Endothelial cell of umbilical vein (primary cell): Measurements from ENCODE around the gene SFT2D2.

Source experiments
- CTCF ChIP-seq, 2 donors: IDR thresholded peaks; 1 replicate in 1 of 2; 2 replicates in 1 of 2; pipeline ENCODE4 v1.5.1; 2011; ENCODE audit warnings: low read length in 2 of 2, mild to moderate bottlenecking in 2 of 2, moderate library complexity in 2 of 2, control low read depth in 1 of 2, inconsistent platforms in 1 of 2, low read depth in 1 of 2; ENCODE audit not compliant: insufficient read depth in 1 of 2; ENCODE audit errors: extremely low read depth in 1 of 2
- EZH2 ChIP-seq: IDR thresholded peaks from 2 replicates; pipeline ENCODE4 v1.6.1; 2012; ENCODE audit warnings: borderline replicate concordance, low read depth, mild to moderate bottlenecking, moderate library complexity, low read length, inconsistent platforms; ENCODE audit not compliant: severe bottlenecking
- FOS ChIP-seq: IDR thresholded peaks from 2 replicates; pipeline ENCODE4 v1.6.1; 2011; ENCODE audit warnings: mild to moderate bottlenecking, low read length, moderate library complexity, borderline replicate concordance; ENCODE audit not compliant: insufficient read depth
- GATA2 ChIP-seq: IDR thresholded peaks from 2 replicates; pipeline ENCODE4 v1.7.0; 2011; ENCODE audit warnings: low read depth, mild to moderate bottlenecking, moderate library complexity, mixed read lengths, low read length; ENCODE audit not compliant: insufficient read length, insufficient read depth
- JUN ChIP-seq: IDR thresholded peaks from 2 replicates; pipeline ENCODE4 v1.6.1; 2011; ENCODE audit warnings: borderline replicate concordance, low read depth; ENCODE audit not compliant: insufficient read length, insufficient read depth
- MAX ChIP-seq: IDR thresholded peaks from 2 replicates; pipeline ENCODE4 v1.6.1; 2011; ENCODE audit not compliant: insufficient read depth, insufficient read length
- MYC ChIP-seq: IDR thresholded peaks from one replicate; pipeline ENCODE4 v1.6.1; 2011; ENCODE audit warnings: mild to moderate bottlenecking, low read depth, low read length
- POLR2A ChIP-seq: IDR thresholded peaks from 2 replicates; pipeline ENCODE4 v1.6.1; 2012; ENCODE audit warnings: low read depth, mild to moderate bottlenecking, control low read depth, low read length
- POLR2AphosphoS5 ChIP-seq: IDR thresholded peaks from 2 replicates; pipeline ENCODE4 v1.6.1; 2012; ENCODE audit warnings: low read depth, mild to moderate bottlenecking, control low read depth, low read length, moderate library complexity; ENCODE audit not compliant: insufficient read depth

GRCh38 chr1:168264296-168264695 is 38.5 kb downstream of the SFT2D2 start:
- TF ChIP-seq EZH2 (no peak), CTCF (IDR thresholded peaks at IDR 0.05; ENCODE audit: extremely low read depth in 1 of 2, insufficient read depth in 1 of 2, low read depth in 1 of 2, low read length in 2 of 2) (no peak), POLR2AphosphoS5 (no peak), POLR2A (no peak), MAX (no peak), GATA2 (no peak), JUN (no peak), FOS (no peak), MYC (no peak)
